ENCODE data around the gene HS3ST6.
"Not testable (repeated sequence)": the region's sequence is repeated elsewhere in the genome, so short reads cannot be mapped to it uniquely, and the experiment has no call there.

Gene HS3ST6

GRCh38 chr16:1924095-1924494, 5.9 kb upstream of the HS3ST6 start:
- no peak for DNase-seq

- DNase-seq, result peak; percentile 63
Observed at GRCh38 chr16:1923299-1924034, 5.3 kb upstream of the HS3ST6 start.

- DNase-seq, result no peak
Observed at GRCh38 chr16:1922357-1922756, 4.1 kb upstream of the HS3ST6 start.

GRCh38 chr16:1920727-1921171, 2.5 kb upstream of the HS3ST6 start:
- DNase-seq, result no peak

GRCh38 chr16:1920122-1920521, 1.9 kb upstream of the HS3ST6 start:
- DNase-seq, result not testable (repeated sequence)

GRCh38 chr16:1919327-1919998, 1.2 kb upstream of the HS3ST6 start:
- no peak for DNase-seq

GRCh38 chr16:1917665-1918350, 407 bp downstream of the HS3ST6 start:
- no peak for DNase-seq

- DNase-seq, result no peak
Observed at GRCh38 chr16:1917056-1917664, 1.1 kb downstream of the HS3ST6 start.

GRCh38 chr16:1916640-1916990, 1.6 kb downstream of the HS3ST6 start:
- DNase-seq, result no peak

- no peak for DNase-seq
Observed at GRCh38 chr16:1915732-1916639, 2.2 kb downstream of the HS3ST6 start.

GRCh38 chr16:1914988-1915387, 3.2 kb downstream of the HS3ST6 start:
- DNase-seq, result no peak

- DNase-seq, result no peak
Observed at GRCh38 chr16:1914084-1914608, 4.1 kb downstream of the HS3ST6 start.

- no peak for DNase-seq
Observed at GRCh38 chr16:1913327-1914083, 4.7 kb downstream of the HS3ST6 start.

- DNase-seq, result no peak
Observed at GRCh38 chr16:1912215-1912543, 6.0 kb downstream of the HS3ST6 start.

GRCh38 chr16:1911467-1912214, 6.6 kb downstream of the HS3ST6 start:
- no peak for DNase-seq

GRCh38 chr16:1909561-1910231, 8.5 kb downstream of the HS3ST6 start:
- DNase-seq, result peak; percentile 11

GRCh38 chr16:1908983-1909382, 9.2 kb downstream of the HS3ST6 start:
- peak; percentile 18 for DNase-seq

- no peak for DNase-seq
Observed at GRCh38 chr16:1908184-1908583, 10.0 kb downstream of the HS3ST6 start.

GRCh38 chr16:1907226-1907860, 10.9 kb downstream of the HS3ST6 start:
- DNase-seq, result no peak

- no peak for DNase-seq
Observed at GRCh38 chr16:1906846-1907165, 11.4 kb downstream of the HS3ST6 start.

Measured in 8988T (cell line).